ENCODE data around the gene TMEM9. TPM values are rescaled to one million over a fixed set of nuclear protein-coding genes. Genes with fewer than 3 reads are reported as not detected.

Gene TMEM9
- total and polyA plus RNA-seq, 9 of the 15 experiments (the other 6 are each of a cell fraction or from before 2014, with no cell fraction given), result 30.4 to 107 (median 67.6) TPM

DNA sequence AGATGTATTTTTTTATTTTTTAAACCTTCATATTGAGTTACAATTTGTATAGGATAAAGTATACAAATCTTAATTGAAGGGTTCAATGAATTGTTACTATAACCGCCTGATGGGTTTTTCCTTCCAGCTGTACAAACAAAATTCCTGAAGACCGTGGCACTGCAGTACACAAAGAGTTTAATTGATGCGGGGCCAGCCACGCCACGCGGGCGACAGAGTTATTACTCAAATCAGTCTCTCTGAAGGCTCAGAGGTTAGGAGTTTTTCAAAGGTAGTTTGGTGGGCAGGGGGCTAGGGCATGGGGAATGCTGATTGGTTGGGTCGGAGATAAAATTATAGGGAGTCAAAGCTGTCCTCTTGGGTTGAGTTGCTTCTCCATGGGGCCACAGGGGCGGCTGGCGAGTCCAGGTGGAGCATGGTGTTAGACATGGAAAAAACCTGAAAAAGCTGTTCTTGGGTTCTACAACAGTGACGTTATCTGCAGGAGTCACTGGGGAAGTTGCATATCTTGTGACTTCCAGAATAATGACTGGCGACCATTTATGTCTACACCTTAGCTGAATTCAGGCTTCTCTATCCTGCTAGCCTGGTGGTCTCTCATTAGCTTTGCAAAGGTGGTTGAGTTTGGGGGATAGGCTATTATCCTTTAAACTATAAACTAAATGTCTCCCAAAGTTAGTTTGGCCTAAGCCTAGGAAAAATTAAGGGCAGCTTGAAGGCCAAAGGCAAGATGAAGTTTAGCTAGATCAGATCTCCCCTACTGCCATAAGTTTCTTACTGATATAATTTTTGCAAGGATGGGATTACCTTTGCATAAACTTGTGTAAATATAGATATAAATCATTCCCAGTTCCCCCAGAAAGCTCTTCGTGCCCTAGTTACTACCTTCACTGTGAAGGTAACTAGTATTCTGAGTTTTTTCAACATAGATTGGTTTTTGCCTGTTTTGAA, 13.0 kb upstream of the TMEM9 start (continued):
- TF ChIP-seq, protein P1, sequence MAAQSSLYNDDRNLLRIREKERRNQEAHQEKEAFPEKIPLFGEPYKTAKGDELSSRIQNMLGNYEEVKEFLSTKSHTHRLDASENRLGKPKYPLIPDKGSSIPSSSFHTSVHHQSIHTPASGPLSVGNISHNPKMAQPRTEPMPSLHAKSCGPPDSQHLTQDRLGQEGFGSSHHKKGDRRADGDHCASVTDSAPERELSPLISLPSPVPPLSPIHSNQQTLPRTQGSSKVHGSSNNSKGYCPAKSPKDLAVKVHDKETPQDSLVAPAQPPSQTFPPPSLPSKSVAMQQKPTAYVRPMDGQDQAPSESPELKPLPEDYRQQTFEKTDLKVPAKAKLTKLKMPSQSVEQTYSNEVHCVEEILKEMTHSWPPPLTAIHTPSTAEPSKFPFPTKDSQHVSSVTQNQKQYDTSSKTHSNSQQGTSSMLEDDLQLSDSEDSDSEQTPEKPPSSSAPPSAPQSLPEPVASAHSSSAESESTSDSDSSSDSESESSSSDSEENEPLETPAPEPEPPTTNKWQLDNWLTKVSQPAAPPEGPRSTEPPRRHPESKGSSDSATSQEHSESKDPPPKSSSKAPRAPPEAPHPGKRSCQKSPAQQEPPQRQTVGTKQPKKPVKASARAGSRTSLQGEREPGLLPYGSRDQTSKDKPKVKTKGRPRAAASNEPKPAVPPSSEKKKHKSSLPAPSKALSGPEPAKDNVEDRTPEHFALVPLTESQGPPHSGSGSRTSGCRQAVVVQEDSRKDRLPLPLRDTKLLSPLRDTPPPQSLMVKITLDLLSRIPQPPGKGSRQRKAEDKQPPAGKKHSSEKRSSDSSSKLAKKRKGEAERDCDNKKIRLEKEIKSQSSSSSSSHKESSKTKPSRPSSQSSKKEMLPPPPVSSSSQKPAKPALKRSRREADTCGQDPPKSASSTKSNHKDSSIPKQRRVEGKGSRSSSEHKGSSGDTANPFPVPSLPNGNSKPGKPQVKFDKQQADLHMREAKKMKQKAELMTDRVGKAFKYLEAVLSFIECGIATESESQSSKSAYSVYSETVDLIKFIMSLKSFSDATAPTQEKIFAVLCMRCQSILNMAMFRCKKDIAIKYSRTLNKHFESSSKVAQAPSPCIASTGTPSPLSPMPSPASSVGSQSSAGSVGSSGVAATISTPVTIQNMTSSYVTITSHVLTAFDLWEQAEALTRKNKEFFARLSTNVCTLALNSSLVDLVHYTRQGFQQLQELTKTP (IDR thresholded peaks at IDR 0.05; ENCODE audit: low read depth in 1 of 2, partially characterized antibody in 2 of 2), result no peak
- TF ChIP-seq TEAD4 (IDR thresholded peaks at IDR 0.05; ENCODE audit: low read length) (peak; percentile 73; the same call in 1 of the 2 replicates), TEAD4 (CRISPR knock-in tag; IDR thresholded peaks at IDR 0.05; ENCODE audit: borderline replicate concordance) (no peak), RUNX1 (IDR thresholded peaks at IDR 0.05; ENCODE audit: low read depth) (no peak), KLF16 (IDR thresholded peaks at IDR 0.05) (no peak), KDM4B (IDR thresholded peaks at IDR 0.05; ENCODE audit: borderline replicate concordance in 2 of 2, low read depth in 1 of 2) (no peak), TCF3 (CRISPR knock-in tag; IDR thresholded peaks at IDR 0.05) (peak; percentile 61), CREM (IDR thresholded peaks at IDR 0.05; ENCODE audit: low read depth) (peak; percentile 40; the same call in 1 of the 2 replicates), HIVEP1 (CRISPR knock-in tag; IDR thresholded peaks at IDR 0.05) (no peak), FUS (optimal IDR thresholded peaks at IDR 0.05; ENCODE audit: low read depth, low read length) (no peak), ZSCAN29 (IDR thresholded peaks at IDR 0.05) (no peak), ZNF551 (CRISPR knock-in tag; IDR thresholded peaks at IDR 0.05) (no peak)
- TF ChIP-seq, protein P2, sequence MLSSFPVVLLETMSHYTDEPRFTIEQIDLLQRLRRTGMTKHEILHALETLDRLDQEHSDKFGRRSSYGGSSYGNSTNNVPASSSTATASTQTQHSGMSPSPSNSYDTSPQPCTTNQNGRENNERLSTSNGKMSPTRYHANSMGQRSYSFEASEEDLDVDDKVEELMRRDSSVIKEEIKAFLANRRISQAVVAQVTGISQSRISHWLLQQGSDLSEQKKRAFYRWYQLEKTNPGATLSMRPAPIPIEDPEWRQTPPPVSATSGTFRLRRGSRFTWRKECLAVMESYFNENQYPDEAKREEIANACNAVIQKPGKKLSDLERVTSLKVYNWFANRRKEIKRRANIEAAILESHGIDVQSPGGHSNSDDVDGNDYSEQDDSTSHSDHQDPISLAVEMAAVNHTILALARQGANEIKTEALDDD (IDR thresholded peaks at IDR 0.05), result peak; percentile 97
- TF ChIP-seq, protein P3, sequence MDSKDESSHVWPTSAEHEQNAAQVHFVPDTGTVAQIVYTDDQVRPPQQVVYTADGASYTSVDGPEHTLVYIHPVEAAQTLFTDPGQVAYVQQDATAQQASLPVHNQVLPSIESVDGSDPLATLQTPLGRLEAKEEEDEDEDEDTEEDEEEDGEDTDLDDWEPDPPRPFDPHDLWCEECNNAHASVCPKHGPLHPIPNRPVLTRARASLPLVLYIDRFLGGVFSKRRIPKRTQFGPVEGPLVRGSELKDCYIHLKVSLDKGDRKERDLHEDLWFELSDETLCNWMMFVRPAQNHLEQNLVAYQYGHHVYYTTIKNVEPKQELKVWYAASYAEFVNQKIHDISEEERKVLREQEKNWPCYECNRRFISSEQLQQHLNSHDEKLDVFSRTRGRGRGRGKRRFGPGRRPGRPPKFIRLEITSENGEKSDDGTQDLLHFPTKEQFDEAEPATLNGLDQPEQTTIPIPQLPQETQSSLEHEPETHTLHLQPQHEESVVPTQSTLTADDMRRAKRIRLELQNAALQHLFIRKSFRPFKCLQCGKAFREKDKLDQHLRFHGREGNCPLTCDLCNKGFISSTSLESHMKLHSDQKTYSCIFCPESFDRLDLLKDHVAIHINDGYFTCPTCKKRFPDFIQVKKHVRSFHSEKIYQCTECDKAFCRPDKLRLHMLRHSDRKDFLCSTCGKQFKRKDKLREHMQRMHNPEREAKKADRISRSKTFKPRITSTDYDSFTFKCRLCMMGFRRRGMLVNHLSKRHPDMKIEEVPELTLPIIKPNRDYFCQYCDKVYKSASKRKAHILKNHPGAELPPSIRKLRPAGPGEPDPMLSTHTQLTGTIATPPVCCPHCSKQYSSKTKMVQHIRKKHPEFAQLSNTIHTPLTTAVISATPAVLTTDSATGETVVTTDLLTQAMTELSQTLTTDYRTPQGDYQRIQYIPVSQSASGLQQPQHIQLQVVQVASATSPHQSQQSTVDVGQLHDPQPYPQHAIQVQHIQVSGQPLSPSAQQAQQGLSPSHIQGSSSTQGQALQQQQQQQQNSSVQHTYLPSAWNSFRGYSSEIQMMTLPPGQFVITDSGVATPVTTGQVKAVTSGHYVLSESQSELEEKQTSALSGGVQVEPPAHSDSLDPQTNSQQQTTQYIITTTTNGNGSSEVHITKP (IDR thresholded peaks at IDR 0.05; ENCODE audit: partially characterized antibody), result peak; percentile 7
- TF ChIP-seq, protein P4, sequence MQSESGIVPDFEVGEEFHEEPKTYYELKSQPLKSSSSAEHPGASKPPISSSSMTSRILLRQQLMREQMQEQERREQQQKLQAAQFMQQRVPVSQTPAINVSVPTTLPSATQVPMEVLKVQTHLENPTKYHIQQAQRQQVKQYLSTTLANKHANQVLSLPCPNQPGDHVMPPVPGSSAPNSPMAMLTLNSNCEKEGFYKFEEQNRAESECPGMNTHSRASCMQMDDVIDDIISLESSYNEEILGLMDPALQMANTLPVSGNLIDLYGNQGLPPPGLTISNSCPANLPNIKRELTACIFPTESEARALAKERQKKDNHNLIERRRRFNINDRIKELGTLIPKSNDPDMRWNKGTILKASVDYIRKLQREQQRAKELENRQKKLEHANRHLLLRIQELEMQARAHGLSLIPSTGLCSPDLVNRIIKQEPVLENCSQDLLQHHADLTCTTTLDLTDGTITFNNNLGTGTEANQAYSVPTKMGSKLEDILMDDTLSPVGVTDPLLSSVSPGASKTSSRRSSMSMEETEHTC (IDR thresholded peaks at IDR 0.05), result 0 out of 2 replicates have a peak, but pooled peaks have one; percentile 41

Measured in K562 (cell line).